HepG2 (cell line): Measurements from ENCODE around the gene PTPRD. TPM values are rescaled to one million over a fixed set of nuclear protein-coding genes. Genes with fewer than 3 reads are reported as not detected.

Source experiments
- ATAC-seq: fragments of 200-7000 bp; cut with Tn5 transposase; 3 replicates; pipeline ENCODE4 v1.9.1; 2020; ENCODE audit warnings: mild to moderate bottlenecking, moderate library complexity
- BruUV-seq: library from RNA; stranded (reverse); fragments of 400-500 nt; replicated peaks from 2 replicates; lab custom pipeline; 2021; lab: Mats Ljungman, UMichigan
- CTCF ChIA-PET: fragments of 300-600 bp; formaldehyde crosslinking; extraction: SDS; loops from one replicate; lab custom pipeline; 2021; ENCODE audit warnings: low total read pairs, inconsistent platforms, low intra/inter-chr PET ratio; lab: Yijun Ruan, JAX
- POLR2A ChIA-PET: fragments of 350-600 bp; sonication (Branson Sonifier 250); formaldehyde crosslinking; loops from one replicate; lab custom pipeline; 2020; ENCODE audit warnings: antibody characterized with exemption, inconsistent platforms; lab: Yijun Ruan, JAX
- DNase-seq: peaks from one replicate; pipeline ENCODE4 v3.0.0-alpha.2; 2015; ENCODE audit warnings: low spot score
- FAIRE-seq: peaks from 3 replicates; lab custom pipeline; 2011; peaks lifted over from hg19 to GRCh38; lab: Jason Lieb, UNC
- H2AFZ ChIP-seq: one replicate; pipeline ENCODE4 v1.6.1; 2011; ENCODE audit warnings: low read length, inconsistent platforms
- H3K27ac ChIP-seq: fragments of 300-600 bp; 3 replicates; pipeline ENCODE4 v1.8.0; 2011; ENCODE audit warnings: mixed run types, mild to moderate bottlenecking, mixed read lengths, low read length, inconsistent platforms; ENCODE audit not compliant: insufficient read depth; ENCODE audit errors: extremely low read length
- H3K27me3 ChIP-seq, 2 experiments: fragments of 200-600 bp in 1 of 2; 2 replicates in 1 of 2; 3 replicates in 1 of 2; pipeline versions ENCODE4 v1.6.0 to v1.8.0; 2011; ENCODE audit warnings: low read length in 2 of 2, mild to moderate bottlenecking in 2 of 2, moderate library complexity in 2 of 2, inconsistent platforms in 1 of 2; ENCODE audit not compliant: insufficient read depth in 2 of 2, control insufficient read depth in 1 of 2
- H3K36me3 ChIP-seq, 2 experiments: fragments of 200-600 bp in 1 of 2; replicated peaks in 1 of 2; 2 replicates in 1 of 2; 3 replicates in 1 of 2; pipeline versions ENCODE4 v1.5.1 to v1.8.0; 2011; ENCODE audit warnings: low read length in 2 of 2, inconsistent platforms in 1 of 2; ENCODE audit not compliant: insufficient read depth in 2 of 2, control insufficient read depth in 1 of 2
- H3K4me1 ChIP-seq: 2 replicates; pipeline ENCODE4 v1.5.1; 2012; ENCODE audit warnings: low read length, inconsistent platforms; ENCODE audit not compliant: insufficient read depth
- H3K4me2 ChIP-seq: 2 replicates; pipeline ENCODE4 v1.6.0; 2011; ENCODE audit warnings: low read depth, low read length, inconsistent platforms
- H3K4me3 ChIP-seq, 3 experiments: fragments of 200-600 bp in 1 of 3; sonication (generic), shearing (Covaris generic) in 1 of 3; replicated peaks in 1 of 3; 2 replicates each; pipeline ENCODE4 v1.5.1; 2011 to 2016; ENCODE audit warnings: low read length in 3 of 3, inconsistent platforms in 2 of 3, low read depth in 2 of 3, mild to moderate bottlenecking in 2 of 3, control low read depth in 1 of 3, mixed read lengths in 1 of 3; ENCODE audit not compliant: insufficient read depth in 1 of 3
- H3K79me2 ChIP-seq: one replicate; pipeline ENCODE4 v1.6.1; 2011; ENCODE audit warnings: low read length, inconsistent platforms; ENCODE audit not compliant: insufficient read depth
- H3K9ac ChIP-seq: 2 replicates; pipeline ENCODE4 v1.6.0; 2011; ENCODE audit warnings: mild to moderate bottlenecking, low read depth, low read length, inconsistent platforms; ENCODE audit not compliant: insufficient read depth
- H3K9me3 ChIP-seq: 2 replicates; pipeline ENCODE4 v1.5.1; 2012; ENCODE audit warnings: mild to moderate bottlenecking, low read length
- H4K20me1 ChIP-seq: 2 replicates; pipeline ENCODE4 v1.6.0; 2011; ENCODE audit warnings: inconsistent platforms, mild to moderate bottlenecking, low read length, moderate library complexity; ENCODE audit not compliant: insufficient read depth
- GPN1 ChIP-seq: sonication (generic); formaldehyde crosslinking; IDR thresholded peaks from 2 replicates; pipeline ENCODE4 v1.5.1; 2020; ENCODE audit warnings: missing genetic modification reagents, borderline replicate concordance
- HNRNPUL1 ChIP-seq: fragments of 200-400 bp; formaldehyde crosslinking; IDR thresholded peaks from 2 replicates; pipeline ENCODE4 v1.6.1; 2017; ENCODE audit warnings: low read depth, mild to moderate bottlenecking, low read length, moderate library complexity
- MYPOP ChIP-seq: sonication (generic); formaldehyde crosslinking; IDR thresholded peaks from 2 replicates; pipeline ENCODE4 v1.8.1; 2023; ENCODE audit warnings: mild to moderate bottlenecking, moderate library complexity, missing genetic modification reagents
- RNF2 ChIP-seq: fragments of 450-650 bp; conservative IDR thresholded peaks from 2 replicates; pipeline ENCODE4 v1.6.1; 2016; ENCODE audit warnings: low read depth
- SKI ChIP-seq: fragments of 450-650 bp; IDR thresholded peaks from one replicate; pipeline ENCODE4 v1.6.1; 2018; ENCODE audit warnings: mild to moderate bottlenecking; ENCODE audit not compliant: partially characterized antibody
- ZBED4 ChIP-seq: sonication (generic); formaldehyde crosslinking; IDR thresholded peaks from 2 replicates; pipeline ENCODE4 v1.4.0; 2020; ENCODE audit warnings: missing genetic modification reagents, borderline replicate concordance
- ZGPAT ChIP-seq: IDR thresholded peaks from 2 replicates; pipeline ENCODE4 v1.6.1; 2016; ENCODE audit warnings: mild to moderate bottlenecking
- ZNF382 ChIP-seq: sonication (generic); formaldehyde crosslinking; IDR thresholded peaks from 2 replicates; pipeline ENCODE4 v1.5.0; 2020; ENCODE audit warnings: missing genetic modification reagents, mild to moderate bottlenecking, borderline replicate concordance
- ZNF737 ChIP-seq: sonication (generic); formaldehyde crosslinking; IDR thresholded peaks from 2 replicates; pipeline ENCODE4 v1.5.0; 2020; ENCODE audit warnings: missing genetic modification reagents, mild to moderate bottlenecking, borderline replicate concordance
- ZNF782 ChIP-seq: sonication (generic); formaldehyde crosslinking; IDR thresholded peaks from 2 replicates; pipeline ENCODE4 v1.4.0; 2020; ENCODE audit warnings: missing genetic modification reagents, mild to moderate bottlenecking, borderline replicate concordance
- WGBS: methylation state at CpG from one replicate; pipeline ENCODE4 v1.1.6; 2017; ENCODE audit warnings: low lambda C conversion rate; 5-methylcytosine and 5-hydroxymethylcytosine counted together
- in situ Hi-C: cut with HindIII; loops from 2 replicates; pipeline ENCODE4 v1.10.0; 2017; ENCODE audit warnings: low pct_unique_long_range_greater_than_20kb; ENCODE audit not compliant: extremely low pct_ligation_motif_present
- intact Hi-C: fragments of 100-400 bp; cut with micrococcal nuclease; formaldehyde crosslinking; loops from one replicate; pipeline ENCODE4 v1.10.0; 2022; ENCODE audit not compliant: unreplicated experiment
- polyA plus RNA-seq, 8 experiments: library from polyadenylated mRNA; depleted of rRNA in 3 of 8; stranded (reverse) in 7 of 8; unstranded in 1 of 8; fragments of >200 nt; fragmentation: Illumina TruSeq in 4 of 8; extraction: Trizol in 4 of 8; gene quantifications; 2 replicates each; pipeline versions ENCODE4 v1.2.1 to v1.2.3, GENCODE V29; 2011 to 2016; ENCODE audit warnings: low read depth in 4 of 8, missing spikeins in 1 of 8, mixed read lengths in 1 of 8; ENCODE audit not compliant: insufficient read depth in 1 of 8
- total RNA-seq, 5 experiments: library from RNA; depleted of rRNA; stranded (reverse); fragments of >200 nt; fragmentation: Illumina TruSeq; extraction: Trizol; gene quantifications; 2 replicates each; pipeline ENCODE4 v1.2.3, GENCODE V29; 2016; ENCODE audit warnings: low read depth in 1 of 5
- TF ChIP-seq, protein P1 (sequence below): sonication (generic); formaldehyde crosslinking; IDR thresholded peaks from 2 replicates; pipeline ENCODE4 v1.4.0; 2020; ENCODE audit warnings: mild to moderate bottlenecking, missing genetic modification reagents

PTPRD gene
- total and polyA plus RNA-seq, 2 of the 13 experiments (the other 11 are each of a cell fraction or from before 2014, with no cell fraction given) = 0.05 TPM; not detected in 1

DNA sequence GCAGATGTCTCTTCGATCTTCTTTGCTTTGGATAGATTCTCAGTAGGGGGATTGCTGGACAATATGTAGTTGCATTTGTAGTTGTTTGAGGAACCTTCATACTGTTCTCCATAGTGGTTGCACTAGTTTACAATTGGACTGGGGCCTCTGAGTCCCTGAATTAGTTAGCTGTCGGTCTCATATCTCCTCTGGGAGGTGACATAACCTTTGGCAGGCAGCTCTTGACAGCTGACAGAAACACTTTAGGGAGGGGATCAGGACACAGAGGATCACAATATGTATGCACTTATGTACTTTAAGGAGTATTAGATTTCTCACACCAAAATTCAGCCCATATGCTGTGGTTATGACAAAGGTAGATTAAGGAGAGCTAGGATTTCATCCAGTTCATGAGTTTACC lies 1533.3 kb downstream of the PTPRD start:
- Histone ChIP-seq H3K27ac (no peak overlapping the region), H4K20me1 (no peaks in the 10 kb centered on the region), H3K4me3 (no peak overlapping the region), H3K9ac (no peak overlapping the region), H3K27me3 (no peaks in the 10 kb centered on the region), H3K36me3 (no peaks in the 10 kb centered on the region), H3K79me2 (no peaks in the 10 kb centered on the region), H3K4me1 (no peaks in the 10 kb centered on the region), H3K4me2 (no peak overlapping the region), H2AFZ (no peak overlapping the region), H3K9me3 (peaks cover 15% of the 10 kb centered on the region)
- in situ Hi-C loops = no loop called here
- no peak for DNase-seq
- intact Hi-C loops = no loop called here
- BruUV-seq = no TSS peak
- TF ChIP-seq GPN1 (CRISPR knock-in tag) (no peak), ZGPAT (no peak), ZNF782 (CRISPR knock-in tag) (no peak), HNRNPUL1 (no peak), ZBED4 (CRISPR knock-in tag) (no peak), ZNF382 (no peak), SKI (no peak), RNF2 (no peak), MYPOP (CRISPR knock-in tag) (no peak), ZNF737 (no peak)
- TF ChIP-seq, protein P1, sequence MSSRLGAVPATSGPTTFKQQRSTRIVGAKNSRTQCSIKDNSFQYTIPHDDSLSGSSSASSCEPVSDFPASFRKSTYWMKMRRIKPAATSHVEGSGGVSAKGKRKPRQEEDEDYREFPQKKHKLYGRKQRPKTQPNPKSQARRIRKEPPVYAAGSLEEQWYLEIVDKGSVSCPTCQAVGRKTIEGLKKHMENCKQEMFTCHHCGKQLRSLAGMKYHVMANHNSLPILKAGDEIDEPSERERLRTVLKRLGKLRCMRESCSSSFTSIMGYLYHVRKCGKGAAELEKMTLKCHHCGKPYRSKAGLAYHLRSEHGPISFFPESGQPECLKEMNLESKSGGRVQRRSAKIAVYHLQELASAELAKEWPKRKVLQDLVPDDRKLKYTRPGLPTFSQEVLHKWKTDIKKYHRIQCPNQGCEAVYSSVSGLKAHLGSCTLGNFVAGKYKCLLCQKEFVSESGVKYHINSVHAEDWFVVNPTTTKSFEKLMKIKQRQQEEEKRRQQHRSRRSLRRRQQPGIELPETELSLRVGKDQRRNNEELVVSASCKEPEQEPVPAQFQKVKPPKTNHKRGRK (CRISPR knock-in tag) = no peak
- no peak for FAIRE-seq
- ATAC-seq = no peak
- WGBS = 2% methylated on average over 2 of the region's 2 CpGs
- ChIA-PET CTCF (no interaction called here), POLR2A (no interaction called here)
